ENCODE results near the gene AKAP1. TPM values are rescaled to one million over a fixed set of nuclear protein-coding genes. Genes with fewer than 3 reads are reported as not detected.
A peak's percentile ranks its signal among the peaks of the same experiment; 100 is the strongest.

AKAP1 gene, protein sequence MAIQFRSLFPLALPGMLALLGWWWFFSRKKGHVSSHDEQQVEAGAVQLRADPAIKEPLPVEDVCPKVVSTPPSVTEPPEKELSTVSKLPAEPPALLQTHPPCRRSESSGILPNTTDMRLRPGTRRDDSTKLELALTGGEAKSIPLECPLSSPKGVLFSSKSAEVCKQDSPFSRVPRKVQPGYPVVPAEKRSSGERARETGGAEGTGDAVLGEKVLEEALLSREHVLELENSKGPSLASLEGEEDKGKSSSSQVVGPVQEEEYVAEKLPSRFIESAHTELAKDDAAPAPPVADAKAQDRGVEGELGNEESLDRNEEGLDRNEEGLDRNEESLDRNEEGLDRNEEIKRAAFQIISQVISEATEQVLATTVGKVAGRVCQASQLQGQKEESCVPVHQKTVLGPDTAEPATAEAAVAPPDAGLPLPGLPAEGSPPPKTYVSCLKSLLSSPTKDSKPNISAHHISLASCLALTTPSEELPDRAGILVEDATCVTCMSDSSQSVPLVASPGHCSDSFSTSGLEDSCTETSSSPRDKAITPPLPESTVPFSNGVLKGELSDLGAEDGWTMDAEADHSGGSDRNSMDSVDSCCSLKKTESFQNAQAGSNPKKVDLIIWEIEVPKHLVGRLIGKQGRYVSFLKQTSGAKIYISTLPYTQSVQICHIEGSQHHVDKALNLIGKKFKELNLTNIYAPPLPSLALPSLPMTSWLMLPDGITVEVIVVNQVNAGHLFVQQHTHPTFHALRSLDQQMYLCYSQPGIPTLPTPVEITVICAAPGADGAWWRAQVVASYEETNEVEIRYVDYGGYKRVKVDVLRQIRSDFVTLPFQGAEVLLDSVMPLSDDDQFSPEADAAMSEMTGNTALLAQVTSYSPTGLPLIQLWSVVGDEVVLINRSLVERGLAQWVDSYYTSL
- polyA plus RNA-seq (2012; ENCODE audit: low read depth, missing spikeins): 10.7 TPM

DNA sequence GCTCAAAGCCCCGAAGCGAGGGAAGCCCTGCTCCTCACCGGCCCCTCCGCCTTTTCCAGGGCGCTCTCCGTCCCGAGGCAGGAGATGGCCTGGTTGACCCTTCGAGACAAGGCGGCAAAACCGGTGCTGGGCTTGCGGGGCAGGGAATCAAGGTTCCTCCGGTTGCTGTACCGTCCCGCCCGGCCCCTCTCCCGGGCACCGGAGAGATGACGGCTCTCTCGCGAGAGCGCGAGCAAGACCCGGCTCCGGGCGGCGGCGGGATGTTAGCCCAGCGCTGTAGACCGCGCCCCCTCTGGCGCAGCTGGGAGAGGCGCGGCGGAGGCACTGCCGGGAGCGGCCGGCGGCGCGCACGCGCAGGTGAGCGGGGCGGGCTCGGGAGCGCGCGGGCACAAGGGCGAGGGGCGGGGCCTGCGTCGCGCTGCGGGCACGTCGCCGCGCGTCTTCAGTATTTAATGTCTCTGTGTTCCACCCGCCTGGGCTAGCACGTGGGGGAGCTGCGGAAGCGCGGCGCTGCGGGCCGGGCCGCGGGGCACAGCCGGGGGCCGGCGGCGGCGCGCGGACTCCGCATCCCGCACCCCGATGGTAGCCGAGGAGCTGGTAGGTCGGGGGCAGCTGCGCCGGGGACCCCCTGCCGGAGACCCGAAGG lies at the start of gene AKAP1:
Gene AKAP1 (plus strand): TSS at position 445 of the 646 bp plus-strand sequence. CDS start 20,219 bp downstream, outside the sequence.
- TF ChIP-seq POLR2AphosphoS5 (IDR thresholded peaks at IDR 0.05; ENCODE audit: low read depth, low read length) (peak; percentile 92), PAX5 (IDR thresholded peaks at IDR 0.05; ENCODE audit: insufficient read depth, low read length, severe bottlenecking) (no peak), POU2F2 (IDR thresholded peaks at IDR 0.05; ENCODE audit: low read depth, low read length) (0 out of 2 replicates have a peak, but pooled peaks have one; percentile 27), TAF1 (IDR thresholded peaks at IDR 0.05; ENCODE audit: low read depth, low read length) (peak; percentile 71), SPI1 (IDR thresholded peaks at IDR 0.05; ENCODE audit: low read depth, low read length) (no peak), POLR2A (IDR thresholded peaks at IDR 0.05; ENCODE audit: low read depth, low read length) (peak; percentile 91)
- FAIRE-seq (peak; percentile 97), DNase-seq (ENCODE audit: insufficient read length, low spot score) (peak; percentile 97)

- DNase-seq (ENCODE audit: insufficient read length, low spot score) (no peak), FAIRE-seq (no peak)
- TF ChIP-seq SPI1 (IDR thresholded peaks at IDR 0.05; ENCODE audit: low read depth, low read length): no peak
- no peak for TF ChIP-seq POLR2A (IDR thresholded peaks at IDR 0.05; ENCODE audit: low read depth, low read length)
- no peak for TF ChIP-seq PAX5 (IDR thresholded peaks at IDR 0.05; ENCODE audit: insufficient read depth, low read length, severe bottlenecking)
- TF ChIP-seq POLR2AphosphoS5 (IDR thresholded peaks at IDR 0.05; ENCODE audit: low read depth, low read length): no peak
- no peak for TF ChIP-seq TAF1 (IDR thresholded peaks at IDR 0.05; ENCODE audit: low read depth, low read length)
- TF ChIP-seq POU2F2 (IDR thresholded peaks at IDR 0.05; ENCODE audit: low read depth, low read length): no peak
Measured at GRCh38 chr17:57035971-57036481, 49.0 kb upstream of the AKAP1 start.

DNA sequence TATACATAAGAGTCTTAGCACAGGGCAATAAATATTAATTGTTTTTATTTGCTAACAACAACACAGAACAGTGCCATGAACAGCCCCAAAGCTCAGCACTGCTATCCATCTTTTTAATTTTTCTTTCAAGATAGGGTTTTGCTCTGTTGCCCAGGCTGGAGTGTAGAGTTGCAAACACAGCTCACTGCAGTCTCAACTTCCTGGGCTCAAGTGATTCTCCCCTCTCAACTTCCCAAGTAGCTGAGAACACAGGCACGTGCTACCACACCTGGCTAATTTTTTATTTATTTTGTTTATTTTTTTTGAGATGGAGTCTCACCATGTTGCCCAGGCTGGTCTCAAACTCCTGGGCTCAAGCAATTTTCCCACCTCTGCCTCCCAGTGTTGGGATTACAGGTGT lies 47.6 kb upstream of the AKAP1 start:
- FAIRE-seq (no peak), DNase-seq (ENCODE audit: insufficient read length, low spot score) (no peak)
- no peak for TF ChIP-seq SPI1 (IDR thresholded peaks at IDR 0.05; ENCODE audit: low read depth, low read length)
- TF ChIP-seq POU2F2 (IDR thresholded peaks at IDR 0.05; ENCODE audit: low read depth, low read length): no peak
- no peak for TF ChIP-seq PAX5 (IDR thresholded peaks at IDR 0.05; ENCODE audit: insufficient read depth, low read length, severe bottlenecking)
- TF ChIP-seq POLR2A (IDR thresholded peaks at IDR 0.05; ENCODE audit: low read depth, low read length): no peak
- no peak for TF ChIP-seq POLR2AphosphoS5 (IDR thresholded peaks at IDR 0.05; ENCODE audit: low read depth, low read length)
- no peak for TF ChIP-seq TAF1 (IDR thresholded peaks at IDR 0.05; ENCODE audit: low read depth, low read length)

- FAIRE-seq (no peak), DNase-seq (ENCODE audit: insufficient read length, low spot score) (no peak)
- no peak for TF ChIP-seq SPI1 (IDR thresholded peaks at IDR 0.05; ENCODE audit: low read depth, low read length)
- TF ChIP-seq TAF1 (IDR thresholded peaks at IDR 0.05; ENCODE audit: low read depth, low read length): no peak
- no peak for TF ChIP-seq POLR2A (IDR thresholded peaks at IDR 0.05; ENCODE audit: low read depth, low read length)
- no peak for TF ChIP-seq PAX5 (IDR thresholded peaks at IDR 0.05; ENCODE audit: insufficient read depth, low read length, severe bottlenecking)
- TF ChIP-seq POLR2AphosphoS5 (IDR thresholded peaks at IDR 0.05; ENCODE audit: low read depth, low read length): no peak
- TF ChIP-seq POU2F2 (IDR thresholded peaks at IDR 0.05; ENCODE audit: low read depth, low read length): no peak
Measured at GRCh38 chr17:57038486-57038885, 46.6 kb upstream of the AKAP1 start.

DNA sequence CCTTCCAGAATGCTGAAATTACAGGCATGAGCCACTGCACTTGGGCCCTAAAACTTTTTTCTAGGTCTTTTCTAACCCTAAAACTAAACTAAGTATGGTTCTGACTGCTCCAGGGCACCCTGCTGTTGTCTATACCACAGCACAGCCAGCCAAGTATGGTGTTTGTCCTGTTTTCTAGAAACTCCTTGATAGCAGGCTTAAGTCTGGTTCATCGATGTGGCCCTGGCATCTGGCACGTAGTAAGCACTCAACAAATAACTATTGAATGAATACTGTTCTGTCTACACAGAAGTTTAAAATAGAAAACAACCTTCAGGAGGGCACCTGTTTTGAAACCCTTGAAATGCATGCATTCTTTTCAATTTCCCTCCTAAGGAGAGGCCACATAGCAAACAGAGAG lies 44.5 kb upstream of the AKAP1 start:
- FAIRE-seq (no peak), DNase-seq (ENCODE audit: insufficient read length, low spot score) (no peak)
- TF ChIP-seq POU2F2 (IDR thresholded peaks at IDR 0.05; ENCODE audit: low read depth, low read length) (no peak), TAF1 (IDR thresholded peaks at IDR 0.05; ENCODE audit: low read depth, low read length) (no peak), SPI1 (IDR thresholded peaks at IDR 0.05; ENCODE audit: low read depth, low read length) (no peak), PAX5 (IDR thresholded peaks at IDR 0.05; ENCODE audit: insufficient read depth, low read length, severe bottlenecking) (no peak), POLR2A (IDR thresholded peaks at IDR 0.05; ENCODE audit: low read depth, low read length) (no peak), POLR2AphosphoS5 (IDR thresholded peaks at IDR 0.05; ENCODE audit: low read depth, low read length) (no peak)

- FAIRE-seq: no peak
- no peak for DNase-seq (ENCODE audit: insufficient read length, low spot score)
- TF ChIP-seq POLR2AphosphoS5 (IDR thresholded peaks at IDR 0.05; ENCODE audit: low read depth, low read length) (no peak), TAF1 (IDR thresholded peaks at IDR 0.05; ENCODE audit: low read depth, low read length) (no peak), SPI1 (IDR thresholded peaks at IDR 0.05; ENCODE audit: low read depth, low read length) (no peak), POLR2A (IDR thresholded peaks at IDR 0.05; ENCODE audit: low read depth, low read length) (no peak), PAX5 (IDR thresholded peaks at IDR 0.05; ENCODE audit: insufficient read depth, low read length, severe bottlenecking) (no peak), POU2F2 (IDR thresholded peaks at IDR 0.05; ENCODE audit: low read depth, low read length) (no peak)
Measured at GRCh38 chr17:57043276-57043675, 41.8 kb upstream of the AKAP1 start.

DNA sequence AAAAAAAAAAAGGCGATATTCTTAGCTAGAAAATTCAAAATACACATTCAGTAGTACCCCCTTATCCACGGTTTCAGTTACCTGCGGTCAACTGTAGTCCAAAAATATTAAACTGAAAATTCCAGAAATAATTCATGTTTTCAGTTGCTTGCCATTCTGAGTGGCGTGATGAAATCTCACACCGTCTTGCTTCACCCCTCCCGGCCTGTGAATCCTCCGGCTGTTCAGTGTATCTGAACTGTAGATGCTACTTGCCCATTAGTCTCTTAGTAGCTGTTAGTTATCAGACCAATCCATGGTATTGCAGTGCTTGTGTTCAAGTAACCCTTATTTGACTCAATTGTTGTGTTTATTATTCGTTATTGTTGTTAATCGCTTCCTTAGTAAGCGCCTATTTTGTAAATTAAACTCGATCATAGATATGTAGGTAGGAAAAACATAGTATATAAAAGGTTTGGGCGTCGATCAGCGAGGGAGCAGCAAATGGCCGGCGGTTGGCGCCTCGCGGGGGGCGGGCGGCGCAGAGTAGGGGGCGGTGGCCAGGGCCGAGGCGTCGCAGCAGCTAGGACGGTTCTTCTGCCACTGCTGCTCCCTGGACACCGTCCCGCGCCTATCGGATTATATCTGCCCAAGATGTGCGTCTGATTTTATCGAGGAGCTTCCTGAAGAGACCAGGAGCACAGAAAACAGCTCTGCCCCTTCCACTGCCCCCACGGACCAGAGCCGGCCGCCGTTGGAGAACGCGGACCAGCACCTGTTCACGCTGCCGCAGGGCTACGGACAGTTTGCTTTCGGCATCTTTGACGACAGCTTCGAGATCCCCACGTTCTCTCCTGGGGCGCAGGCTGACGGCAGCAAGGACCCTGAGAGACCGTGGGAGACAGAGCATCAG lies 39.8 kb upstream of the AKAP1 start:
- no peak for FAIRE-seq
- peak; percentile 17 for DNase-seq (ENCODE audit: insufficient read length, low spot score)
- TF ChIP-seq POLR2A (IDR thresholded peaks at IDR 0.05; ENCODE audit: low read depth, low read length) (no peak), POU2F2 (IDR thresholded peaks at IDR 0.05; ENCODE audit: low read depth, low read length) (no peak), POLR2AphosphoS5 (IDR thresholded peaks at IDR 0.05; ENCODE audit: low read depth, low read length) (no peak), SPI1 (IDR thresholded peaks at IDR 0.05; ENCODE audit: low read depth, low read length) (no peak), PAX5 (IDR thresholded peaks at IDR 0.05; ENCODE audit: insufficient read depth, low read length, severe bottlenecking) (no peak), TAF1 (IDR thresholded peaks at IDR 0.05; ENCODE audit: low read depth, low read length) (no peak)
